ENCODE results near the gene CUX1. TPM values are rescaled to one million over a fixed set of nuclear protein-coding genes. Genes with fewer than 3 reads are reported as not detected.
"Not testable (repeated sequence)": the region's sequence is repeated elsewhere in the genome, so short reads cannot be mapped to it uniquely, and the experiment has no call there.

The CUX1 gene
- total RNA-seq, 2 donors from 2014 or later: 12.0 to 13.8 TPM

DNA sequence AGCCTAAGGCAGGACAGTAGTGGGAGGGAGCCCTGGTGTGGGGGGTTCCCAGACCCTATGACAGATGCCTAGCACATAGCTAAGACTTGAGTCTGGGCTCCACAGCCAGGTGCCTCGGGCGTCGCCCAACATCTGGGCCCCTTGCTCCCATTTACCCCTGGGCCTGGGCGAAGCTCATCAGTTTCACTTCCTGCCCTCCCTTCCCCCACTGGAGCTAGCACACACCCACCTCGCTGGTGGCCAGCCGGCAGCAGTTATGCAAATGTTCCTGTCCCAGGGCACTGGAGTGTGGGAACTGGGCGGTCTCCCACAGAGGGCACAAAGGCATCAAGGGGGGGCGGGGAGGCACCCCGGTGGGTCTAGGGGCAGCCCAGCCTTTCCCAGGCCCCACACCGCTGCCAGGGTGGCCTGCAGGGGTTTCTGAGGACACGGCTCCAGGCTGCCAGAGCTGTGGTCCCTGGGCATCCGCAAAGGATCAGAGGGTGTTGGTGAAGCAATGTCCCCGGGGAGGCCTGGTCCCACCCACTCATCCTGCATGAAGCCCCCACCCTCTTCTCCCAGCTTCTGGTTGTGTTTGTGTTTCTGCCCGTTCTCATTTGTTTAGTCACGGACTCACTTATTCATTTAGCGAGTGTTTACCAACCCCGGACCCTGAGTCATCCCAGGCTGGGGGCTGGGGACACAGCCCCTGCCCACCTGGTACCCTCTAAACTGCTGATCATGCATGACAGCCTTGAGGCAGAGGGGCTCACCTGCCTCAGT lies 489.7 kb downstream of the CUX1 start:
- peak overlapping the region; percentile 54 for H3K4me3 Mint-ChIP-seq
- H3K27me3 Mint-ChIP-seq: no peaks in the 10 kb centered on the region
- peak overlapping the region; percentile 81 for H3K27ac Mint-ChIP-seq
- no peaks in the 10 kb centered on the region for H3K36me3 Mint-ChIP-seq (ENCODE audit: low read depth)
- H3K9me3 Mint-ChIP-seq: no peaks in the 10 kb centered on the region
- ATAC-seq (replicated peaks): peak; percentile 88
- peaks cover 9% of the 10 kb centered on the region for H3K4me1 Mint-ChIP-seq

DNA sequence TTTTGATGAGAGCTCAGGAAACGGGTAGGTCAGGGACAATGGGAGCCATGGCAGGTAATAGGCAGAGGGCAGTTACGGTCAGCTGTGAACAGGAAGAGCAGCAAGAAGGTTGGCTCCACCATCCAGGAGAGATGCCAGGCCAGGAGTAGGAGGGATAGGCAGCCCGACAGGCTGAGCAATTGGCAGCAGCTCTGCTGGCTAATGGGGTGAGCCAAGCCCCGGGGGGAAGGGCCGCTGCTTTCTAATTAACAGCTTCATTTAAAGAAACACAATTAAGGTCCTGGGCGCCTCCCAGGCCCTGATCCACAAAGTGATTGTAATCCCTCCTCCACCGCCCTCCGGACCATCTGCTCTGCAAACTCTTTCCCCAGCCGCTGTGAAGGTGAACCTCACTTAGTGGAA lies 493.0 kb downstream of the CUX1 start:
- peaks cover 9% of the 10 kb centered on the region for H3K4me1 Mint-ChIP-seq

DNA sequence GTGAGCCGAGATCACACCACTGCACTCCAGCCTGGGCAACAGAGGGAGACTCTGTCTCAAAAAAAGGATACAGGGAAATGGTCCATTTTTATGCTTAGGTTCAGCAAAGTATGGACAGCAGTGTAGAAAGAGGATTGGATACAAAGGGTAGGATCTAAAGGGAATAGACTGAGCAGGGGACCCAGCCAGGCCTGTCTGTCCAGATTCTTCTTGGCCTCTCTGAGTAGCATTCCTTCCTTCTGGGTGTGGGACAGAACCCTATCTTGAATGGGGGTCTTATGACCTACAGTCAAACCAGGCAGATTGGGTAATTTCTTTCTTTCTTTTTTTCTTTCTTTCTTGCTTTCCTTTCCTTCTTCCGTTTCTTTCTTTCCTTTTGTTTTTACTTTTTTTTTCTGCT lies 494.9 kb downstream of the CUX1 start:
- H3K4me1 Mint-ChIP-seq: peaks cover 2% of the 10 kb centered on the region
- no peaks in the 10 kb centered on the region for H3K36me3 Mint-ChIP-seq (ENCODE audit: low read depth)
- no peak overlapping the region for H3K4me3 Mint-ChIP-seq
- ATAC-seq (replicated peaks): no peak
- no peaks in the 10 kb centered on the region for H3K27me3 Mint-ChIP-seq
- no peak overlapping the region for H3K27ac Mint-ChIP-seq
- no peaks in the 10 kb centered on the region for H3K9me3 Mint-ChIP-seq

More for the DNA sequence above, 493.0 kb downstream of the CUX1 start:
- no peaks in the 10 kb centered on the region for H3K9me3 Mint-ChIP-seq
- no peaks in the 10 kb centered on the region for H3K27me3 Mint-ChIP-seq
- H3K27ac Mint-ChIP-seq: no peak overlapping the region
- no peaks in the 10 kb centered on the region for H3K36me3 Mint-ChIP-seq (ENCODE audit: low read depth)
- H3K4me3 Mint-ChIP-seq: no peak overlapping the region
- no peak for ATAC-seq (replicated peaks)

DNA sequence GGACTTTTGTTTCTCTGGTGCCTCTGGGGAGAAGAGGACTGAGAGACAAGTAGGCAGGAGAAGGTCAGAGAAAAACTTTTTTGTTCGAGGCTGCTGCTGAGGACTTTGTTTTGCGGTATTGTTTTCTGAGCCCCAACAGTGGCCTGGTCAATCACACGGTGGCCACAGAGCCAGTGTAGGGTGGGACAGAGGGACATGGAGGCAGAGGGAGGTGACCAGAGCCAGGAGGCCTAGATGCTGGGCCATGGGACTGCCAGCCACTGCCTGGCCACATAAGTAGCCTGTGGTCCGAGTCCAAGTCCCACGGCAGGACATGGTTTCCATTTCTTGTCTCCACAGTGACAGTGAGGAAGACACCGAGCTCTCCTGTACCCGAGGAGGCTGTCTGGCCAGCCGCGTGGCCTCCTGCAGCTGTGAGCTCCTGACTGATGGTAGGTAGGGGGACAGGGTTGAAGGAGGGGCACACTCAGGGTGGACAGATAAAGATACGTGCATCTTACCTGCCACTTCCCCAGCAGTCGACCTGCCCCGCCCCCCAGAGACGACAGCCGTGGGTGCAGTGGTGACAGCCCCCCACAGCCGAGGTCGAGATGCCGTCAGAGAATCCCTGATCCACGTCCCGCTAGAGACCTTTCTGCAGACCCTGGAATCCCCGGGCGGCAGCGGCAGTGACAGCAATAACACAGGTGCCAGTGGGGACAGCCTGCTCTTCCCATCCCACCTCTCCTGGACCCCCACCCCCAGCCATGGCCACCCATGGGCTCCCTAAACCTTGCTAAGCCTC lies 496.8 kb downstream of the CUX1 start:
- no peak for ATAC-seq (replicated peaks)
- Mint-ChIP-seq H3K27ac (no peak overlapping the region), H3K4me1 (no peaks in the 10 kb centered on the region), H3K9me3 (no peaks in the 10 kb centered on the region), H3K4me3 (no peak overlapping the region), H3K36me3 (ENCODE audit: low read depth) (no peaks in the 10 kb centered on the region), H3K27me3 (no peaks in the 10 kb centered on the region)

DNA sequence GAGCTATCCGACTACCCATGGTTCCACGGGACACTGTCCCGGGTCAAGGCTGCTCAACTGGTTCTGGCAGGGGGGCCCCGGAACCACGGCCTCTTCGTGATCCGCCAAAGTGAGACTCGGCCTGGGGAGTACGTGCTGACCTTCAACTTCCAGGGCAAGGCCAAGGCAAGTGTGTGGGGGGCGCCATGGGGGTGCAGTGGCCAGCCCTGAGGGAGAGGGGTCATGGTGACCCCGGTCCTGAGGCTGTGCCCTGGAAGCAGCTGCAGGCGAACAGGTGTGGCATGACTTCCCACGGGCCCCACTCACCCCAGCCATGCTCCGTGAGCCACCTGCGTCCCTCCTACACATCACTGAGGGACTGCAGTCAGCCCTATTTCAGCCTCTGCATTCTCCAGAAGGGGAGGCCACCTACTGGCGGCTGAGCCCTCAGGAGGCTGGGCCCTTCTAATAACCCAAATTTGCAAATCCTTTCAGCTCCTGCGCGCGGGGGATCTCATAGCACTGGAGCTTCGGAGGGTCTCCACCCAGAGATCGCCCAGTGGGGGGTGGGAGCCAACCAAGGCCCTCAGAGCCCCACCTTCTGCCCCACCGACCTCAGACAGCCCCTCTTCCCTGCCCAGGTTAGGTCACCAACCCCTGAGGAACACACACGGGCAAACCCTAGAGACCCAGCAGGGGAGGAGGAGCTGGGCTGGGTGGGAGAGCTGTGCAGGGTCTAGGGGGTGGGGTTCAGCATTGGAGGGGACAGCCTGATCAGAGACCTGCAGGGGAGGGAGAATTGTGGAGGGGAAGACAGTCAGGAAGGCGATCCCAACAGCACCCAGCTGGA lies 500.0 kb downstream of the CUX1 start:
- H3K27me3 Mint-ChIP-seq: peaks cover 5% of the 10 kb centered on the region
- H3K36me3 Mint-ChIP-seq (ENCODE audit: low read depth): no peaks in the 10 kb centered on the region
- ATAC-seq (replicated peaks): no peak
- H3K27ac Mint-ChIP-seq: no peak overlapping the region
- no peaks in the 10 kb centered on the region for H3K4me1 Mint-ChIP-seq
- H3K4me3 Mint-ChIP-seq: no peak overlapping the region
- no peaks in the 10 kb centered on the region for H3K9me3 Mint-ChIP-seq

DNA sequence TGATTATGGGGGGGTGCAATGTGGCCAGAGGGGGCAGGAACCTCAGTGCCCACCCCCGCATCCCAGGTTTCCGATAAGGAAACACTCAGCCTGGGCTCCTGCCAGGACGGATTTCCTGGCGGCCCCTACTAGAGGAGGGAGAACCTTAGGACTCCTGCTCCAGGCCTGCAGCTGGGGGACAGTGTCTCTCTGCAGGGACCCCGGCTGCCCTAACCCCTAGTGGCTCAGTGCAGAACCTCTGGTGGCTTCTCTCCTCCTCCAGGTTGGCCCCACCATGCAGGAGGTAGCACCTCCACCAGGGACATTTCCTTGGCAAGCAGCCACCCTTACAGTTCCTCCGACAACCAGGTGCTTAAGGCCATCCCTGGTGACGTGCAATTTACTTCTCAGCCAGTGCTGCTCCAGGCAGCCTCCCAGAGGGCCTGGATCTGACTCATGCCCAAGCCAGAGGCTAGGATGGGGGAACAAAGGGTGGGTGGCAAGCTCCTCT lies 501.1 kb downstream of the CUX1 start:
- no peak for ATAC-seq (replicated peaks)
- no peaks in the 10 kb centered on the region for H3K4me1 Mint-ChIP-seq
- H3K36me3 Mint-ChIP-seq (ENCODE audit: low read depth): no peaks in the 10 kb centered on the region
- H3K27ac Mint-ChIP-seq: no peak overlapping the region
- no peak overlapping the region for H3K4me3 Mint-ChIP-seq
- no peaks in the 10 kb centered on the region for H3K9me3 Mint-ChIP-seq
- H3K27me3 Mint-ChIP-seq: peaks cover 10% of the 10 kb centered on the region

DNA sequence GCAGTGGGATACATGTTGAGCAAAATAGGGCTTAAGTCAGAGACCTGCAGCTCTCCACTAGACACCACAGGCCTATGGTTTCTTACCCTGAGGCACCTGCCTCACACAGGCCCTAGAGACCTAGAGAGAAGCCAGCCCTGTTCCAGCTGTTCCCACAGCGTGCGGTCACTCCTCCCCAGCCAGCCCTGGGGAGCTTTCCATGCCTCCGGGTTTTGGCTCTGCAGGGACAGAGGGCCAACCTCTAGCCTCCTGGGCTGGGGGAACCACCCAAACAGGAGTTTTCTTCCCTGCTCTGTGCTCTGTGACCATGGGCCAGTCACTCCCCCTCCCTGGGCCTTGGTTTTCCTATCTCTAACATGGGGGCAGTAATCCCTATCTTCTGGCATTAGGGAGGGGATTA lies 502.2 kb downstream of the CUX1 start:
- Mint-ChIP-seq H3K9me3 (no peaks in the 10 kb centered on the region), H3K36me3 (ENCODE audit: low read depth) (no peaks in the 10 kb centered on the region), H3K4me3 (no peak overlapping the region), H3K27me3 (peaks cover 13% of the 10 kb centered on the region), H3K4me1 (no peaks in the 10 kb centered on the region), H3K27ac (no peak overlapping the region)
- ATAC-seq (replicated peaks): no peak

DNA sequence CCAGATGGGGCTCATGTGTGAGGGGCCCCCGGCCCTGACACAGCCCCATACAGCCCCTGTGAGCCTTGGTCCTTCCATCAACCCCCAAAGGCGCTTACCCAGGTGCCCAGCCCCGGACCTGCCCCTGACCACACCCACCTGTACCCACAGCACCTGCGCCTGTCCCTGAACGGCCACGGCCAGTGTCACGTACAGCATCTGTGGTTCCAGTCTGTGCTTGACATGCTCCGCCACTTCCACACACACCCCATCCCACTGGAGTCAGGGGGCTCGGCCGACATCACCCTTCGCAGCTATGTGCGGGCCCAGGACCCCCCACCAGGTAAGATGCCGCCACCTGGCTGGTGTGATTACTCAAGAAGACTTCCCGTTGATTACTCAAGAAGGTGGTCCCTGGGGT lies 502.8 kb downstream of the CUX1 start:
- no peaks in the 10 kb centered on the region for H3K4me1 Mint-ChIP-seq
- no peak overlapping the region for H3K27ac Mint-ChIP-seq
- H3K36me3 Mint-ChIP-seq (ENCODE audit: low read depth): no peaks in the 10 kb centered on the region
- no peak overlapping the region for H3K4me3 Mint-ChIP-seq
- H3K27me3 Mint-ChIP-seq: peaks cover 13% of the 10 kb centered on the region
- ATAC-seq (replicated peaks): no peak
- no peaks in the 10 kb centered on the region for H3K9me3 Mint-ChIP-seq

DNA sequence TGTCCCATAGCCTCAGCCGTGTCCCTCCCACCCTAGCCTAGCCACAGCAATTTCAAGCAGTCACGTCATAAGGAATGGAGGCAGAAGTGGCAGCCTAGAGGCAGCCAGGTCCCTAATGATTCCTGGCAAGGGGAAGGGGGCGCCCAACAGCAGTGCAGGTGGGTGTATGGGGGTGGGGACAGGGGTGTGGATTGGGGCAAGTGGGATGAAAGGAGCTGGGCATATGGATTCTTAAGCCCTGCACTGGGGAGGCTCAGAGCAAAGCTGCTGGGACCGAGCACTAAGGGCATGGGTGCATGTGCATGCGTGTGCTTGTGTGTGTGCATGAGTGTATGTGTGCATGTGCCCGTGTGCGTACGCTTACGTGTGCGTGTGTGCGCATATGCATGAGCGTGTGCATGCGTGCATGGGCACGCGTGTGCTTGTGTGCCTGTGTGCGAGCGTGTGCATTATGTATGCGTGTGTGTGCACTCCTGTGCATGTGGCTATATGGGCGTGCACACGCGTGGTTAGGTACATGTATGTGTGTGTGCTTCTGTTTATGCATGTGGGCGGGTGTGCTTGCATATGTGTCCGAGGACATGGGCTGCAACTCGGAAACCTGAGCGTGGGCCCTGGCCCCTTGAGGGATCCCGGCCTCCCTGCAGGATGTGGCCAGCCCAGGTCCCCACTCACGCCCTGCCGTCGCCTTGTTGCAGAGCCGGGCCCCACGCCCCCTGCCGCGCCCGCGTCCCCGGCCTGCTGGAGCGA lies 503.4 kb downstream of the CUX1 start:
- no peaks in the 10 kb centered on the region for H3K36me3 Mint-ChIP-seq (ENCODE audit: low read depth)
- ATAC-seq (replicated peaks): no peak
- peaks cover 13% of the 10 kb centered on the region for H3K27me3 Mint-ChIP-seq
- no peak overlapping the region for H3K27ac Mint-ChIP-seq
- no peaks in the 10 kb centered on the region for H3K9me3 Mint-ChIP-seq
- no peak overlapping the region for H3K4me3 Mint-ChIP-seq
- no peaks in the 10 kb centered on the region for H3K4me1 Mint-ChIP-seq

DNA sequence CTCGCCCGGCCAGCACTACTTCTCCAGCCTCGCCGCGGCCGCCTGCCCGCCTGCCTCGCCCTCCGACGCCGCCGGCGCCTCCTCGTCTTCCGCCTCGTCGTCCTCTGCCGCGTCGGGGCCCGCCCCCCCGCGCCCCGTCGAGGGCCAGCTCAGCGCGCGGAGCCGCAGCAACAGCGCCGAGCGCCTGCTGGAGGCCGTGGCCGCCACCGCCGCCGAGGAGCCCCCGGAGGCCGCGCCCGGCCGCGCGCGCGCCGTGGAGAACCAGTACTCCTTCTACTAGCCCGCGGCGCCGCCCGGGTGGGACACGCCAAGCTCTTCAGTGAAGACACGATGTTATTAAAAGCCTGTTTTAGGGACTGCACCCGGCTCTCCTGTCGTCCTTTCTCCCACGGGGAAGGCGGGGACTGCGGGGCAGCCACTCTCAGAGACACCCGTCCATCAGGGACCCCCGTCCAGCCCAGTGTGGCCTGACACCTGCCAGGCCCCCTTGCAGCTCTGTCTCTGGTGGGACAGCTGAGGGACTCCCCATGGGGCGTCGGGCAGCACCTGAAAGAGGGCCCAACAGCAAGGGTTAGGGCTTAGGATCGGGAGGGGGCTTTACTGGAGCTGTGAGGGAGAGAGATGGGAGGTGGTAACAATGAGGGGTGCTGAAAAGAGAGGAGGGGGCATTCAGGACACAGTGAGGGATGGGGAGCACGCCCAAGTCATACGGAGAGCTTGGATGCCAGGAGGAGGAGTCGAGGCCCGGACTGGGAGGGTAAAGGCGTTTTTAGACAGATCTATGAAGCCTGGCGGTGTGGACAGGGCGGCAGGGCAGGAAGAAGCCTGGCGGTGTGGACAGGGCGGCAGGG lies 504.1 kb downstream of the CUX1 start:
- Mint-ChIP-seq H3K27ac (no peak overlapping the region), H3K4me3 (no peak overlapping the region), H3K9me3 (no peaks in the 10 kb centered on the region), H3K27me3 (peaks cover 13% of the 10 kb centered on the region), H3K4me1 (no peaks in the 10 kb centered on the region), H3K36me3 (ENCODE audit: low read depth) (no peaks in the 10 kb centered on the region)
- peak; percentile 56 for ATAC-seq (replicated peaks)

DNA sequence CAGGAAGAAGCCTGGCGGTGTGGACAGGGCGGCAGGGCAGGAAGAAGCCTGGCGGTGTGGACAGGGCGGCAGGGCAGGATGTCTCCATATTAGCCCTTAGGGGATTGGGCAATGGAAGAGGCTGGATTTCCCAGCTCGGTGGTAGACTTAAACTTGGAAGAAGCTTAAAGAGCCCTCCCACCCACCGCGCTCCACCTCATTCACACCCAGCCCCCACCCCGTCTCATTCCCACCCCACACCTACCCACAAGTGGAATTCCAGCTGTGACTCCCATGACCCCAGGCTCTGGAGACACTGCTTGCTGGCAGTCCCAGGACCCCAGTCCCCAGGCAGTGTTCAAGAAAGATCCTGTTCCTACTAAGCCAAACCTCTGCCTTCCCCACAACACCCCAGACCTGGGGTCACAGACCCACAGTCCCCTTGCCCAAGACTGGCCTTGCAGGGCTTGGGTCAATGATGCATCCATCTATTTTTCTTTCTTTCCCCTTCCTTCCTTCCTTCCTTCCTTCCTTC lies 504.8 kb downstream of the CUX1 start:
- no peaks in the 10 kb centered on the region for H3K9me3 Mint-ChIP-seq
- no peak overlapping the region for H3K27ac Mint-ChIP-seq
- no peak for ATAC-seq (replicated peaks)
- no peak overlapping the region for H3K4me3 Mint-ChIP-seq
- peaks cover 17% of the 10 kb centered on the region for H3K27me3 Mint-ChIP-seq
- H3K36me3 Mint-ChIP-seq (ENCODE audit: low read depth): no peaks in the 10 kb centered on the region
- no peaks in the 10 kb centered on the region for H3K4me1 Mint-ChIP-seq

DNA sequence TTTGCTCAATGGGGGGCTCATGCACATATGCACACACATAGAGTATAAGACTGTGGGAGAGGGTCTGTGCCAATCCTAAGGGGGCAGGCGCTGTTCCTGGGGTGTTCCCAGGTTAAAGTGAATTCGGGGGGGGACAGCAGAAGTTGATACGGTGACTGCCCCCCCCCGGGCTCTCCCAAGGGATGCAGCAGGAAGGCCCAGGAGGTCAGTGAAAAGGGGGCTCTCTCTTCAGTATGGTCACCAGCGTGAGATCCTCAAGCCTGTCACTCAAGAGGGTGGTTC lies 506.4 kb downstream of the CUX1 start:
- H3K9me3 Mint-ChIP-seq: no peaks in the 10 kb centered on the region
- no peaks in the 10 kb centered on the region for H3K36me3 Mint-ChIP-seq (ENCODE audit: low read depth)
- H3K27ac Mint-ChIP-seq: no peak overlapping the region
- H3K27me3 Mint-ChIP-seq: peaks cover 24% of the 10 kb centered on the region
- H3K4me3 Mint-ChIP-seq: no peak overlapping the region
- ATAC-seq (replicated peaks): no peak
- no peaks in the 10 kb centered on the region for H3K4me1 Mint-ChIP-seq

DNA sequence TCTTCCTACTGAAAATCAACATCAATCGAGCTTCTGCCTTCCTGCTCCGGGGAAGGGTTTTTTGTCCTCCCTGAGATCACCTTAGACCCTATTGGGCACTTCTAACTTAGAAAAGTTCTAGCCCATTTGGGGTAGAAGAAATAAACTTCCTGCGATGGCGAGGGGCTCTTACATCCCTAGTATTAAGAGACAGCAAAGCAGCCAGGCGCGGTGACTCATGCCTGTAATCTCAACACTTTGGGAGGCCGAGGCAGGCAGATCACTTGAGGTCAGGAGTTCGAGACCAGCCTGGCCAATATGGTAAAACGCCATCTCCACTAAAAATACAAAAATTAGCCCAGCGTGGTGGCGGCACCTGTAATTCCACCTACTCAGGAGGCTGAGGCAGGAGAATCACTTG lies 507.7 kb downstream of the CUX1 start:
- not testable (repeated sequence) for H3K9me3 Mint-ChIP-seq; H3K36me3 Mint-ChIP-seq (ENCODE audit: low read depth); ATAC-seq (replicated peaks); H3K4me3 Mint-ChIP-seq; H3K4me1 Mint-ChIP-seq; H3K27ac Mint-ChIP-seq
- peaks cover 24% of the 10 kb centered on the region for H3K27me3 Mint-ChIP-seq

Measured in activated T-helper 17 cell treated with anti-CD3 and anti-CD28 coated beads, Interleukin-2, amount 50 U/mL, for 72 hours (primary cell).